ENCODE results near the gene FARS2. TPM values are rescaled to one million over a fixed set of nuclear protein-coding genes. Genes with fewer than 3 reads are reported as not detected.

Gene FARS2
- total RNA-seq, 1 experiment from 2014 or later, result 15.0 TPM

- H3K27ac Mint-ChIP-seq, result no peak overlapping the region
- TF ChIP-seq IRF1 (CRISPR knock-in tag; IDR thresholded peaks at IDR 0.05), result no peak
- no peak for TF ChIP-seq CREM (CRISPR knock-in tag; IDR thresholded peaks at IDR 0.05)
- TF ChIP-seq ZMAT4 (CRISPR knock-in tag; IDR thresholded peaks at IDR 0.05), result no peak
- TF ChIP-seq ERG (CRISPR knock-in tag; IDR thresholded peaks at IDR 0.05), result no peak
- no peak for TF ChIP-seq ZNF317 (CRISPR knock-in tag; IDR thresholded peaks at IDR 0.05; ENCODE audit: borderline replicate concordance, low read depth)
- TF ChIP-seq SMAD3 (CRISPR knock-in tag; IDR thresholded peaks at IDR 0.05; ENCODE audit: borderline replicate concordance), result no peak
- TF ChIP-seq, protein P1, sequence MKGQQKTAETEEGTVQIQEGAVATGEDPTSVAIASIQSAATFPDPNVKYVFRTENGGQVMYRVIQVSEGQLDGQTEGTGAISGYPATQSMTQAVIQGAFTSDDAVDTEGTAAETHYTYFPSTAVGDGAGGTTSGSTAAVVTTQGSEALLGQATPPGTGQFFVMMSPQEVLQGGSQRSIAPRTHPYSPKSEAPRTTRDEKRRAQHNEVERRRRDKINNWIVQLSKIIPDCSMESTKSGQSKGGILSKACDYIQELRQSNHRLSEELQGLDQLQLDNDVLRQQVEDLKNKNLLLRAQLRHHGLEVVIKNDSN (CRISPR knock-in tag; IDR thresholded peaks at IDR 0.05), result no peak
- no peak for TF ChIP-seq ZNF138 (CRISPR knock-in tag; conservative IDR thresholded peaks at IDR 0.05)
- TF ChIP-seq JAZF1 (CRISPR knock-in tag; IDR thresholded peaks at IDR 0.05), result no peak
- no peak for TF ChIP-seq ZNF263 (CRISPR knock-in tag; IDR thresholded peaks at IDR 0.05; ENCODE audit: low read depth)
- TF ChIP-seq RELA (CRISPR knock-in tag; IDR thresholded peaks at IDR 0.05; ENCODE audit: borderline replicate concordance), result no peak
- TF ChIP-seq ZNF281 (CRISPR knock-in tag; IDR thresholded peaks at IDR 0.05), result no peak
- TF ChIP-seq NR3C1 (CRISPR knock-in tag; conservative IDR thresholded peaks at IDR 0.05; ENCODE audit: low read depth), result no peak
- no peaks in the 10 kb centered on the region for H3K27me3 Mint-ChIP-seq (ENCODE audit: low read depth)
- H3K36me3 Mint-ChIP-seq, result no peaks in the 10 kb centered on the region
- POLR2A ChIA-PET, result no interaction called here
- no peaks in the 10 kb centered on the region for H3K9me3 Mint-ChIP-seq
- no peak overlapping the region for H3K4me3 Mint-ChIP-seq
- CTCF ChIA-PET, result interaction anchor here (0.7 kb wide), 1 partner anchor 89 kb away, joined by 3 read pairs; no protein-coding TSS in a partner anchor
- no peak for DNase-seq (ENCODE audit: low spot score)
- peaks cover 6% of the 10 kb centered on the region for H3K4me1 Mint-ChIP-seq
- ATAC-seq, result no peak
Observed at GRCh38 chr6:5341845-5342244, 80.5 kb downstream of the FARS2 start.

GRCh38 chr6:5343998-5344397 is 82.7 kb downstream of the FARS2 start:
- DNase-seq (ENCODE audit: low spot score) (no peak), ATAC-seq (no peak)
- no peak overlapping the region for H3K4me3 Mint-ChIP-seq
- peaks cover 6% of the 10 kb centered on the region; the same call in 1 of the 2 replicates for H3K36me3 Mint-ChIP-seq
- peaks cover 6% of the 10 kb centered on the region for H3K9me3 Mint-ChIP-seq
- H3K27ac Mint-ChIP-seq, result peak overlapping the region; percentile 3; the same call in 1 of the 2 replicates
- no peaks in the 10 kb centered on the region for H3K27me3 Mint-ChIP-seq (ENCODE audit: low read depth)
- ChIA-PET POLR2A (no interaction called here), CTCF (no interaction called here)
- no peak for TF ChIP-seq NR3C1 (CRISPR knock-in tag; conservative IDR thresholded peaks at IDR 0.05; ENCODE audit: low read depth)
- TF ChIP-seq MLX (CRISPR knock-in tag; IDR thresholded peaks at IDR 0.05), result no peak
- 0 out of 2 replicates have a peak, but pooled peaks cover 3% of the 10 kb centered on the region for H3K4me1 Mint-ChIP-seq

DNA sequence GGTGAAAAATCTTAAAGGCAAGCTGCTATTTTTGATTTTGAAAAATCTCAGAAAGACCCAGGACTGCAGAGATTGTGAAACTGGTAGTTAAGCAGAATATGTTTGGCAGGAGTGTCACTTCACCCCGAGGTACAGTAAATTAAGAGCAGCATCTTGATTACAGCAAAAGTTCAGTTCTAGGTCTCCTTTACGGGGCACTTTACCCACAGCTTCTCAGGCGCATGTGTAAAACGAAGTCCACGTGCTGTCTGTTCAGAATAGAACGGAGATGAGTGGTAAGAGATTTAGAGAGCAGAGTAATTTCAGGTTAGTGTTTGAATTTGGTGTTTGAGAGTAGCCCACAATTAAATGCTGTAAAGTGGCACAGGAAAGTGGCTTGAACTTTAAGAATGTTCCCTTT is 84.0 kb downstream of the FARS2 start:
- TF ChIP-seq EMX1 (CRISPR knock-in tag; IDR thresholded peaks at IDR 0.05), result no peak
- TF ChIP-seq ATF6 (CRISPR knock-in tag; IDR thresholded peaks at IDR 0.05), result no peak
- no peak for TF ChIP-seq FOXK1 (CRISPR knock-in tag; IDR thresholded peaks at IDR 0.05)
- TF ChIP-seq NR1H2 (CRISPR knock-in tag; IDR thresholded peaks at IDR 0.05), result no peak
- TF ChIP-seq ZNF232 (CRISPR knock-in tag; IDR thresholded peaks at IDR 0.05), result no peak
- no peak for TF ChIP-seq RELA (CRISPR knock-in tag; IDR thresholded peaks at IDR 0.05; ENCODE audit: borderline replicate concordance)
- TF ChIP-seq, protein P2, sequence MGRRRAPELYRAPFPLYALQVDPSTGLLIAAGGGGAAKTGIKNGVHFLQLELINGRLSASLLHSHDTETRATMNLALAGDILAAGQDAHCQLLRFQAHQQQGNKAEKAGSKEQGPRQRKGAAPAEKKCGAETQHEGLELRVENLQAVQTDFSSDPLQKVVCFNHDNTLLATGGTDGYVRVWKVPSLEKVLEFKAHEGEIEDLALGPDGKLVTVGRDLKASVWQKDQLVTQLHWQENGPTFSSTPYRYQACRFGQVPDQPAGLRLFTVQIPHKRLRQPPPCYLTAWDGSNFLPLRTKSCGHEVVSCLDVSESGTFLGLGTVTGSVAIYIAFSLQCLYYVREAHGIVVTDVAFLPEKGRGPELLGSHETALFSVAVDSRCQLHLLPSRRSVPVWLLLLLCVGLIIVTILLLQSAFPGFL (CRISPR knock-in tag; IDR thresholded peaks at IDR 0.05; ENCODE audit: borderline replicate concordance), result no peak
- TF ChIP-seq ELF4 (CRISPR knock-in tag; IDR thresholded peaks at IDR 0.05; ENCODE audit: low read depth), result no peak
- no peak for TF ChIP-seq ZNF121 (CRISPR knock-in tag; IDR thresholded peaks at IDR 0.05)
- Mint-ChIP-seq H3K27me3 (ENCODE audit: low read depth) (no peaks in the 10 kb centered on the region), H3K9me3 (peaks cover 8% of the 10 kb centered on the region), H3K36me3 (peaks cover 7% of the 10 kb centered on the region; the same call in 1 of the 2 replicates), H3K4me1 (0 out of 2 replicates have a peak, but pooled peaks cover 3% of the 10 kb centered on the region), H3K27ac (no peak overlapping the region), H3K4me3 (no peak overlapping the region)
- no peak for DNase-seq (ENCODE audit: low spot score)
- CTCF ChIA-PET, result interaction anchor here (1.2 kb wide), 1 partner anchor 42 kb away, joined by 3 read pairs; no protein-coding TSS in a partner anchor
- no peak for ATAC-seq
- POLR2A ChIA-PET, result no interaction called here

All from WTC11 (cell line).